ENCODE data around the gene TMEM161A.
A peak's percentile ranks its signal among the peaks of the same experiment; 100 is the strongest.

TMEM161A gene

GRCh38 chr19:19079571-19079970 lies 58.7 kb downstream of the TMEM161A start:
- Histone ChIP-seq H3K27ac (ENCODE audit: extremely low read depth, low read depth, low read length) (no peak overlapping the region), H3K4me1 (ENCODE audit: control insufficient read depth, insufficient read depth, low read length) (no peaks in the 10 kb centered on the region), H3K9me3 (ENCODE audit: control insufficient read depth, insufficient read depth, low read depth, low read length) (no peaks in the 10 kb centered on the region), H3K4me3 (ENCODE audit: low read depth, low read length) (no peak overlapping the region), H3K36me3 (ENCODE audit: control insufficient read depth in 2 of 2, insufficient read depth in 1 of 2, low read length in 2 of 2) (no peaks in the 10 kb centered on the region)
- TF ChIP-seq ZSCAN30 (tag by site-specific recombination; IDR thresholded peaks at IDR 0.05) (no peak), ZNF146 (tag by site-specific recombination; IDR thresholded peaks at IDR 0.05) (peak; percentile 85), ZNF121 (tag by site-specific recombination; IDR thresholded peaks at IDR 0.05) (peak; percentile 67), ZNF626 (tag by site-specific recombination; IDR thresholded peaks at IDR 0.05) (no peak), ZNF510 (tag by site-specific recombination; IDR thresholded peaks at IDR 0.05; ENCODE audit: insufficient replicate concordance) (no peak), HOXD13 (CRISPR knock-in tag; IDR thresholded peaks at IDR 0.05; ENCODE audit: borderline replicate concordance) (no peak), ZNF175 (tag by site-specific recombination; IDR thresholded peaks at IDR 0.05) (no peak)
- ChIA-PET CTCF (no interaction called here), POLR2A (no interaction called here)

GRCh38 chr19:19078801-19079200 lies 59.5 kb downstream of the TMEM161A start:
- TF ChIP-seq ZNF112 (tag by site-specific recombination; IDR thresholded peaks at IDR 0.05) = no peak
- no peak for TF ChIP-seq ZNF585B (tag by site-specific recombination; IDR thresholded peaks at IDR 0.05)
- no peak for TF ChIP-seq ZNF280C (tag by site-specific recombination; IDR thresholded peaks at IDR 0.05)
- no peak for TF ChIP-seq ZNF791 (tag by site-specific recombination; IDR thresholded peaks at IDR 0.05)
- no peak for TF ChIP-seq ZNF677 (tag by site-specific recombination; IDR thresholded peaks at IDR 0.05)
- no peak overlapping the region for H3K4me3 ChIP-seq (ENCODE audit: low read depth, low read length)
- H3K27ac ChIP-seq (ENCODE audit: extremely low read depth, low read depth, low read length) = no peak overlapping the region
- POLR2A ChIA-PET = no interaction called here
- no peaks in the 10 kb centered on the region for H3K9me3 ChIP-seq (ENCODE audit: control insufficient read depth, insufficient read depth, low read depth, low read length)
- H3K36me3 ChIP-seq (ENCODE audit: control insufficient read depth in 2 of 2, insufficient read depth in 1 of 2, low read length in 2 of 2) = no peaks in the 10 kb centered on the region
- CTCF ChIA-PET = interaction anchor here (1.2 kb wide), 1 partner anchor 33 kb away, joined by 3 read pairs; no protein-coding TSS in a partner anchor
- H3K4me1 ChIP-seq (ENCODE audit: control insufficient read depth, insufficient read depth, low read length) = peaks cover 4% of the 10 kb centered on the region; the same call in 1 of the 2 replicates

GRCh38 chr19:19077103-19077502 lies 61.2 kb downstream of the TMEM161A start:
- ChIA-PET CTCF (interaction anchor here (0.7 kb wide), 1 partner anchor 12 kb away, joined by 3 read pairs; no protein-coding TSS in a partner anchor), POLR2A (no interaction called here)
- no peak for TF ChIP-seq ELK4 (IDR thresholded peaks at IDR 0.05; ENCODE audit: borderline replicate concordance, low read depth, low read length)
- H3K4me1 ChIP-seq (ENCODE audit: control insufficient read depth, insufficient read depth, low read length) = peaks cover 5% of the 10 kb centered on the region; the same call in 1 of the 2 replicates
- no peak overlapping the region for H3K4me3 ChIP-seq (ENCODE audit: low read depth, low read length)
- H3K27ac ChIP-seq (ENCODE audit: extremely low read depth, low read depth, low read length) = no peak overlapping the region
- no peaks in the 10 kb centered on the region for H3K9me3 ChIP-seq (ENCODE audit: control insufficient read depth, insufficient read depth, low read depth, low read length)
- no peaks in the 10 kb centered on the region for H3K36me3 ChIP-seq (ENCODE audit: control insufficient read depth in 2 of 2, insufficient read depth in 1 of 2, low read length in 2 of 2)

- H3K36me3 ChIP-seq (ENCODE audit: control insufficient read depth in 2 of 2, insufficient read depth in 1 of 2, low read length in 2 of 2) = no peaks in the 10 kb centered on the region
- CTCF ChIA-PET = interaction anchor here (0.7 kb wide), 1 partner anchor 13 kb away, joined by 3 read pairs; no protein-coding TSS in a partner anchor
Measured at GRCh38 chr19:19076476-19076875, 61.8 kb downstream of the TMEM161A start.

More at GRCh38 chr19:19076476-19076875, 61.8 kb downstream of the TMEM161A start:
- no peak for TF ChIP-seq GLIS1 (tag by site-specific recombination; IDR thresholded peaks at IDR 0.05)
- TF ChIP-seq ZNF704 (tag by site-specific recombination; IDR thresholded peaks at IDR 0.05) = no peak
- no peak for TF ChIP-seq ZSCAN30 (tag by site-specific recombination; IDR thresholded peaks at IDR 0.05)
- TF ChIP-seq KLF1 (tag by site-specific recombination; IDR thresholded peaks at IDR 0.05) = peak; percentile 47
- no peak for TF ChIP-seq ZNF529 (tag by site-specific recombination; IDR thresholded peaks at IDR 0.05; ENCODE audit: insufficient replicate concordance)
- no peak for TF ChIP-seq ZNF202 (tag by site-specific recombination; IDR thresholded peaks at IDR 0.05; ENCODE audit: borderline replicate concordance)
- no peak for TF ChIP-seq ZNF248 (tag by site-specific recombination; IDR thresholded peaks at IDR 0.05)
- no peak for TF ChIP-seq ZNF133 (tag by site-specific recombination; IDR thresholded peaks at IDR 0.05)
- no peak for TF ChIP-seq ZNF433 (tag by site-specific recombination; IDR thresholded peaks at IDR 0.05; ENCODE audit: low read depth)
- Histone ChIP-seq H3K4me3 (ENCODE audit: low read depth, low read length) (no peak overlapping the region), H3K27ac (ENCODE audit: extremely low read depth, low read depth, low read length) (no peak overlapping the region), H3K9me3 (ENCODE audit: control insufficient read depth, insufficient read depth, low read depth, low read length) (no peaks in the 10 kb centered on the region), H3K4me1 (ENCODE audit: control insufficient read depth, insufficient read depth, low read length) (peaks cover 5% of the 10 kb centered on the region; the same call in 1 of the 2 replicates)
- POLR2A ChIA-PET = interaction anchor here (0.5 to 1.0 kb wide), 2 partner anchors 13 to 464 kb away, joined by 3 read pairs; partner anchors contain the start of gene TMEM59L

All from HEK293 (cell line).